Measurements from ENCODE around the gene TMEM52B.

DNA sequence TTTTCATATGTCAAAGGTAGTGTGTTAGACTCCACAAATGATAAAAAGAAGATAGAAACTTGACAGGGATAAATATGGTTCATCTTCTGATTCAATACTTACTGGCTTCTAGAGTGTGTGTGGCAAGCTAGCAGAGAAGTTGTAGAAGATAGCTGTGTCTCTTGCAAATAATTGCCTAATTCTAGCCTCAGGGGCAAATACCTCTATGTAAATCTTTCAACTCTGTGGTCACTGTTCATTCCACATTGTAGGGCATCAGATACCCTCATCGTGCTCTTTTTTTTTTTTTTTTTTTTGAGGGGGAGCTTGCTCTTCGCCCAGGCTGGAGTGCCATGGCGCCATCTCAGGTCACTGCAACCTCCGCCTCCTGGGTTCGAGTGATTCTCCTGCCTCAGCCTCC lies 8.6 kb upstream of the TMEM52B start:
- TF ChIP-seq POLR2AphosphoS5 (IDR thresholded peaks at IDR 0.05; ENCODE audit: insufficient read depth in 1 of 2, low read depth in 1 of 2) (no peak), POLR2A (IDR thresholded peaks at IDR 0.05) (no peak)
- TF ChIP-seq, protein P1, sequence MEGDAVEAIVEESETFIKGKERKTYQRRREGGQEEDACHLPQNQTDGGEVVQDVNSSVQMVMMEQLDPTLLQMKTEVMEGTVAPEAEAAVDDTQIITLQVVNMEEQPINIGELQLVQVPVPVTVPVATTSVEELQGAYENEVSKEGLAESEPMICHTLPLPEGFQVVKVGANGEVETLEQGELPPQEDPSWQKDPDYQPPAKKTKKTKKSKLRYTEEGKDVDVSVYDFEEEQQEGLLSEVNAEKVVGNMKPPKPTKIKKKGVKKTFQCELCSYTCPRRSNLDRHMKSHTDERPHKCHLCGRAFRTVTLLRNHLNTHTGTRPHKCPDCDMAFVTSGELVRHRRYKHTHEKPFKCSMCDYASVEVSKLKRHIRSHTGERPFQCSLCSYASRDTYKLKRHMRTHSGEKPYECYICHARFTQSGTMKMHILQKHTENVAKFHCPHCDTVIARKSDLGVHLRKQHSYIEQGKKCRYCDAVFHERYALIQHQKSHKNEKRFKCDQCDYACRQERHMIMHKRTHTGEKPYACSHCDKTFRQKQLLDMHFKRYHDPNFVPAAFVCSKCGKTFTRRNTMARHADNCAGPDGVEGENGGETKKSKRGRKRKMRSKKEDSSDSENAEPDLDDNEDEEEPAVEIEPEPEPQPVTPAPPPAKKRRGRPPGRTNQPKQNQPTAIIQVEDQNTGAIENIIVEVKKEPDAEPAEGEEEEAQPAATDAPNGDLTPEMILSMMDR (IDR thresholded peaks at IDR 0.05), result no peak
